Measurements from ENCODE around the gene HPN. TPM values are rescaled to one million over a fixed set of nuclear protein-coding genes. Genes with fewer than 3 reads are reported as not detected.

The HPN gene
- total RNA-seq, 4 donors from 2014 or later: 0.26 to 2.7 (median 0.68) TPM

- Histone ChIP-seq H3K4me3 (no peak overlapping the region), H3K27me3 (no peaks in the 10 kb centered on the region), H3K9me3 (no peaks in the 10 kb centered on the region), H3K36me3 (no peaks in the 10 kb centered on the region), H3K27ac (no peak overlapping the region), H3K4me1 (no peaks in the 10 kb centered on the region)
- no peak for TF ChIP-seq POLR2A (IDR thresholded peaks at IDR 0.05)
- TF ChIP-seq CTCF (IDR thresholded peaks at IDR 0.05): no peak
- no peak for DNase-seq
- intact Hi-C loops (cut with DNase I; ENCODE audit: low total_unique reads): no loop called here
These were observed 20.5 kb upstream of the HPN start for GRCh38 chr19:35021016-35021415.

DNA sequence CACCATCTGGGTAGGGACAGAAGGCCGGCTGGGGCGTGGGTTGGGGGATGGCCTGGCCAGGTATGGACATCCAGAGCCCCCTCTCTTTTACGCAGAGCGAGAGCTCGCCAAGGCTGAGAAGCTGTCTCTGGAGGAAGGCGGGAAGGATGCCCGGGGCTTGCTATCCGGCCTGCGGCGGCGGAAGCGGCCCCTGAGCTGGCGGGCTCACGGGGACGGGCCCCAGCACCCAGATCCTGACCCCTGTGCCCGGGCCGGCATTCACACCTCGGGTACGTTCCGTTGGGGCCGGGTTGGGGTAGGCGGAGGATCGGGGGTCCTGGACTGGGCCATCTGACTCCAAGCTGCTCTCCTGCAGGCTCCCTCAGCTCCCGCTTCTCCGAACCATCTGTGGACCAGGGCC is 19.9 kb upstream of the HPN start:
- no peak overlapping the region for H3K27ac ChIP-seq
- no peaks in the 10 kb centered on the region for H3K27me3 ChIP-seq
- no peaks in the 10 kb centered on the region for H3K9me3 ChIP-seq
- no peak overlapping the region for H3K4me3 ChIP-seq
- TF ChIP-seq CTCF (IDR thresholded peaks at IDR 0.05): no peak
- TF ChIP-seq POLR2A (IDR thresholded peaks at IDR 0.05): no peak
- intact Hi-C loops (cut with DNase I; ENCODE audit: low total_unique reads): no loop called here
- H3K4me1 ChIP-seq: no peaks in the 10 kb centered on the region
- no peaks in the 10 kb centered on the region for H3K36me3 ChIP-seq
- no peak for DNase-seq

DNA sequence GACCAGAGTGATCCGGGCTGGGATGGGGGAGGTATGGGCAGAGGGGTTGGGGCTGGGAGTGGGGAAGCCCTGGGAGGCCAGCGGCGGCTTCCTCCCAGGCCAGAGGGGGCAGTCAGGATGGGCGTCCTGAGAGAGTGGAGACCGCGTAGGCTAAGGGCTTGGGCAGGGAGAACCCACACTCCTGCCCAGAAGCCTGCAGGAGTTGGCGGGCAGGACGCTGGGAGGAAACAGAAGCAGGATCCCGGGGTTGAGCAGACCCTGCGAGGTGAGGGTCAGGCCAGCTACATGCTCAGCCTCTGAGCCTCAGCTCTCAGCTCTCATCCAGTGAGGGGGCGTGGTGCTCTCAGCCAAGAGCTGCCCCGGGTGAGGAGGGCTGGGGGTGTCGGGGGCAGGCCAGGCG is 19.1 kb upstream of the HPN start:
- Histone ChIP-seq H3K27me3 (no peaks in the 10 kb centered on the region), H3K36me3 (no peaks in the 10 kb centered on the region), H3K4me3 (no peak overlapping the region), H3K27ac (no peak overlapping the region), H3K4me1 (no peaks in the 10 kb centered on the region), H3K9me3 (no peaks in the 10 kb centered on the region)
- DNase-seq: no peak
- intact Hi-C loops (cut with DNase I; ENCODE audit: low total_unique reads): no loop called here
- TF ChIP-seq CTCF (IDR thresholded peaks at IDR 0.05): no peak
- TF ChIP-seq POLR2A (IDR thresholded peaks at IDR 0.05): no peak

DNA sequence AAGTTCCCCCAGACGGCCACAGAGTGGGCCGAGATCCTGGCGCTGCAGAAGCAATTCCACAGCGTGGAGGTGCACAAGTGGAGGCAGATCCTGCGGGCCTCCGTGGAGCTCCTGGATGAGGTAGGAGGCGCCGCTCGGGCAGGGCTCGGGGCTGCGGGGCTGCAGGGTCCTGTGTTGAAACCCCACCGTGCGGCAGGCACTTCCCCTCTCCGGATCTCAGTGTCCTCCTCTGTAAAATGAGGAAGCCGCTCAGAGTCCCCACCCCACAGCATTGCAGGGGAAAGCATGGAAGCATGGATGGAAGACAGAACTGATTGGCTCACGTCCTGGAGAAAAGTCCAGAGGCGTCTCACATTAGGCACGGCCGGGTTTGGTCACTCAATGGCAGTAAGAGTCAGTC is 18.1 kb upstream of the HPN start:
- TF ChIP-seq POLR2A (IDR thresholded peaks at IDR 0.05): no peak
- no peak for TF ChIP-seq CTCF (IDR thresholded peaks at IDR 0.05)
- no peak for DNase-seq
- Histone ChIP-seq H3K4me1 (no peaks in the 10 kb centered on the region), H3K36me3 (no peaks in the 10 kb centered on the region), H3K27me3 (no peaks in the 10 kb centered on the region), H3K27ac (no peak overlapping the region), H3K4me3 (no peak overlapping the region), H3K9me3 (no peaks in the 10 kb centered on the region)
- intact Hi-C loops (cut with DNase I; ENCODE audit: low total_unique reads): no loop called here

DNA sequence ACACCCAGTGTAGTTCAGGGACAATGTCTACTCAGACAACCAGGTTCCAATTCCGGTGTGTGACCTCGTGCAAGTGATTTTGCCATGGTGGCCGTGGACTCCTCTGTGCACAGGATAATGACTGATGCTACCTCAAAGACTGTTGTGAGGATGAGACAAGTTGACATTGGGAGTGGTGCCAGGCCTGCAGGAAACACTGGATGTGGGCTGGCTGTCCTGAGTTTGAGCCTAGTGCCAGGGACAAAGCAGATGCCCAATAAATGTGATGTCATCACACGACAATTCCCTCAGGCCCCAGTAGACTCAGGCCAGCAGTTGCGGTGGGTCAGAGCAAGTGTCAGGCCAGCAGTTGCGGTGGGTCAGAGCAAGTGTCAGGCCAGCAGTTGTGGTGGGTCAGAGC is 17.4 kb upstream of the HPN start:
- intact Hi-C loops (cut with DNase I; ENCODE audit: low total_unique reads): no loop called here

More for the DNA sequence above, 17.4 kb upstream of the HPN start:
- no peak overlapping the region for H3K27ac ChIP-seq
- no peaks in the 10 kb centered on the region for H3K36me3 ChIP-seq
- no peaks in the 10 kb centered on the region for H3K4me1 ChIP-seq
- no peaks in the 10 kb centered on the region for H3K9me3 ChIP-seq
- no peak for DNase-seq
- TF ChIP-seq CTCF (IDR thresholded peaks at IDR 0.05) (no peak), POLR2A (IDR thresholded peaks at IDR 0.05) (no peak)
- H3K4me3 ChIP-seq: no peak overlapping the region
- no peaks in the 10 kb centered on the region for H3K27me3 ChIP-seq

Measured in uterus (tissue), 4 donors.